Medulla oblongata (tissue), 1 donor: ENCODE measurements around the gene SEMA4D.
A peak's percentile ranks its signal among the peaks of the same experiment; 100 is the strongest.
"Not testable (repeated sequence)": the region's sequence is repeated elsewhere in the genome, so short reads cannot be mapped to it uniquely, and the experiment has no call there.

Experiments
- DNase-seq: peaks from one replicate; pipeline ENCODE4 v3.0.0-alpha.2; 2015; ENCODE audit errors: extremely low spot score

Gene SEMA4D

GRCh38 chr9:89482056-89482851, 15.7 kb downstream of the SEMA4D start:
- peak; percentile 76 for DNase-seq

GRCh38 chr9:89481538-89481915, 16.4 kb downstream of the SEMA4D start:
- DNase-seq = no peak

GRCh38 chr9:89480825-89481537, 16.9 kb downstream of the SEMA4D start:
- DNase-seq = no peak

GRCh38 chr9:89480372-89480771, 17.5 kb downstream of the SEMA4D start:
- DNase-seq = not testable (repeated sequence)

- DNase-seq = not testable (repeated sequence)
These were observed 18.3 kb downstream of the SEMA4D start for GRCh38 chr9:89479669-89480011.

GRCh38 chr9:89478821-89479668, 18.9 kb downstream of the SEMA4D start:
- no peak for DNase-seq

GRCh38 chr9:89477811-89478630, 19.9 kb downstream of the SEMA4D start:
- no peak for DNase-seq

- DNase-seq = no peak
These were observed 20.5 kb downstream of the SEMA4D start for GRCh38 chr9:89477384-89477783.

- DNase-seq = no peak
These were observed 21.4 kb downstream of the SEMA4D start for GRCh38 chr9:89476546-89476945.

GRCh38 chr9:89475891-89476440, 21.9 kb downstream of the SEMA4D start:
- no peak for DNase-seq

GRCh38 chr9:89474939-89475338, 23.0 kb downstream of the SEMA4D start:
- DNase-seq = no peak

GRCh38 chr9:89473762-89474469, 24.0 kb downstream of the SEMA4D start:
- DNase-seq = no peak

GRCh38 chr9:89471796-89472320, 26.1 kb downstream of the SEMA4D start:
- DNase-seq = not testable (repeated sequence)

GRCh38 chr9:89471390-89471789, 26.5 kb downstream of the SEMA4D start:
- DNase-seq = no peak

- DNase-seq = no peak
These were observed 27.6 kb downstream of the SEMA4D start for GRCh38 chr9:89470224-89470839.

GRCh38 chr9:89469003-89469402, 28.9 kb downstream of the SEMA4D start:
- DNase-seq = no peak

- no peak for DNase-seq
These were observed 29.5 kb downstream of the SEMA4D start for GRCh38 chr9:89468281-89468960.

GRCh38 chr9:89467278-89467625, 30.7 kb downstream of the SEMA4D start:
- no peak for DNase-seq
